Measurements from ENCODE around the gene LARP6.

DNA sequence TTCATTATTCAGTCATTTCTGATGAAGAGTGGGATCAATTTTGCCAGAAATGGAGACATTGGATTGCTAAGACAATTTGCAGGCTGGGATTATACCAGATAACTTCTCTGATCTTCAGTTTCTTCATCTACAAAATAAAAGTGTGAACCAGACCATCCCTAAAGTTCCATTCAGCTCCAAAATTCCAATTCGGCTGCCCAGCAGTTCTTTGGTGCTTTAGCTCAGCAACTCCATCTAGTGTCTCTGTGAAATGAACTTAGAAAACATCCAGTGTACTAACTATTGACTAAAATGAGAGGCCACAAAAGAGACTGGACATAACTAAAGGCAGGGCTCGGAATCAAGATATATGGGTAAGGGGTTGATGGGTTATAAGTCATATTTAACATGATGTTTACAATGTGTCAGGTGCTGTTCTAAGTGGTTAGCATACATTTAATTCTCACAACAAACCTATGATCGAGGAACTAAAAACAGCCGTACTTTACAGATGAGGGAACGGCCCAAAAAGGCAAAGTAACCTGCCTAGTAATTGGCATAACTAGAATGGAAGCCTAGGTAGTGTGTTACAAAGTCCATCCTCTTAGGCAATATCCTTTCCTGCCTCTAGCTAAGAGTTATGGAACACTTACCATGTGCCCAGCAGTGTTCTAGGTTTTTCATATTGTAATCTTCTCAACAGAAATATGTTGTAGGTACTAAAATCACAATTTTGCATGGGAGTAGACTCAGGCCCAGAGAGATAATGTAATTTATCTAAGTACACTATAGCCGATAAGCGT, 21.2 kb upstream of the LARP6 start:
- TF ChIP-seq EZH2phosphoT487 (IDR thresholded peaks at IDR 0.05; ENCODE audit: unreplicated experiment) (no peak), CTCF (conservative IDR thresholded peaks at IDR 0.05; ENCODE audit: low read depth in 2 of 2) (peak; percentile 49 to 63)

Data from GM23338 (cell line).